Stomach (tissue), 9 donors: ENCODE measurements around the gene S1PR3. TPM values are rescaled to one million over a fixed set of nuclear protein-coding genes. Genes with fewer than 3 reads are reported as not detected.

Experiments
- DNase-seq, 2 donors: peaks; one replicate each; pipeline versions ENCODE4 v3.0.0 to v3.0.0-alpha.2; 2013 to 2019
- H3K27ac ChIP-seq, 5 donors: fragments of 200-600 bp in 4 of 5; sonication (generic) in 4 of 5; one replicate each; pipeline ENCODE4 v1.5.1; 2013 to 2019; ENCODE audit warnings: mild to moderate bottlenecking in 1 of 5, moderate library complexity in 1 of 5
- H3K27me3 ChIP-seq, 3 donors: fragments of 200-600 bp; sonication (generic); one replicate each; pipeline ENCODE4 v1.5.1; 2017 to 2019; ENCODE audit warnings: mixed run types in 1 of 3
- H3K36me3 ChIP-seq, 4 donors: fragments of 200-600 bp; sonication (generic); 1 replicate in 3 of 4; 2 replicates in 1 of 4; pipeline ENCODE4 v1.5.1; 2016 to 2019
- H3K4me1 ChIP-seq, 4 donors: fragments of 200-600 bp; sonication (generic); one replicate each; pipeline ENCODE4 v1.5.1; 2016 to 2019
- H3K4me3 ChIP-seq, 4 donors: fragments of 200-600 bp; sonication (generic) in 3 of 4; one replicate each; pipeline ENCODE4 v1.5.1; 2016 to 2019; ENCODE audit warnings: mild to moderate bottlenecking in 1 of 4
- H3K9me3 ChIP-seq, 4 donors: fragments of 200-600 bp; sonication (generic); one replicate each; pipeline ENCODE4 v1.5.1; 2016 to 2019
- EP300 ChIP-seq: sonication (generic); formaldehyde crosslinking; IDR thresholded peaks from one replicate; pipeline ENCODE4 v1.6.1; 2017; ENCODE audit warnings: antibody characterized with exemption
- POLR2A ChIP-seq, 4 donors: fragments of 450-650 bp; IDR thresholded peaks; one replicate each; pipeline ENCODE4 v1.6.1; 2016; ENCODE audit warnings: antibody characterized with exemption in 4 of 4, control low read depth in 2 of 4, mild to moderate bottlenecking in 1 of 4, moderate library complexity in 1 of 4
- POLR2AphosphoS5 ChIP-seq, 3 donors: sonication (generic); formaldehyde crosslinking; IDR thresholded peaks; one replicate each; pipeline ENCODE4 v1.6.1; 2016; ENCODE audit warnings: antibody characterized with exemption in 3 of 3
- WGBS, 5 donors: extraction: QIAGEN DNeasy Blood & Tissue Kit in 3 of 5; methylation state at CpG; one replicate each; pipeline versions ENCODE4 v1.1.5 to v1.1.7; 2013 to 2018; 5-methylcytosine and 5-hydroxymethylcytosine counted together
- intact Hi-C: fragments of 100-400 bp; cut with DNase I; formaldehyde crosslinking; loops from one replicate; pipeline ENCODE4 v1.15.1; 2023; ENCODE audit warnings: low total_unique reads
- polyA plus RNA-seq, 3 donors: library from polyadenylated mRNA; stranded (reverse); fragments of 200-250 nt; gene quantifications; one replicate each; pipeline ENCODE4 v1.2.3, GENCODE V29; 2013
- total RNA-seq, 5 donors: library from RNA; depleted of rRNA; stranded (reverse); fragments of >200 nt; gene quantifications; one replicate each; pipeline versions ENCODE4 v1.1.0 to v1.2.3, GENCODE V29; 2014 to 2016
- TF ChIP-seq, protein P1 (sequence below), 7 experiments: fragments of 450-650 bp in 4 of 7; fragments of 200-600 bp in 3 of 7; sonication (generic) in 3 of 7; IDR thresholded peaks; one replicate each; pipeline ENCODE4 v1.5.1; 2016 to 2019; ENCODE audit warnings: antibody characterized with exemption in 7 of 7, control low read depth in 2 of 7, mild to moderate bottlenecking in 1 of 7
- donor health status: healthy with polysubstance abuse.
- donor health status: Bipolar disorder and iron deficiency.
- donor health status: healthy.

The S1PR3 gene
- total and polyA plus RNA-seq, 8 donors: 1.2 to 12.5 (median 8.7) TPM

DNA sequence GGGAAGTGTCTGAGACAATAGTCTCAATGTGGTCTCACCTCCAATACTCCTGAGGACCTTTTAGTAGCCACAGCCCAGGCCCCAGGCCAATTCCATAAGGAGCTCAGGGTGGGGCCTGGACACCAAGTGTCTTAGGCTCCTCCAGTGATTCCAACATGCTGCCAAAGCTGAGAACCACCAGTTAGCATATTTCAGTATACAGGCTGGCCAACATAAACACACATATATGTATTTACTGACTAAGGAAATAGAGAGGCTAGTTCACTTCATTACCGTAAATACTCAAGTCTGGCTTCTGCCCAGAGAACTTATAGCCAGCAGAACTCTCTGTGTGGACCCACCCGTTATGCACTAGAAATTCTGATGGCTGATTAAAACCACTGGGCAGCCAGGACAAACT is 24.1 kb downstream of the S1PR3 start:
- 66 to 86% (median 79%) methylated on average over 2 of the region's 2 CpGs for WGBS, 5 donors

GRCh38 chr9:89020754-89021153 is 29.5 kb downstream of the S1PR3 start:
- intact Hi-C loops: no loop called here
- no peak for DNase-seq
- peak overlapping the region in 4 of 5 donors; percentile 79 to 84 (median 79) for H3K27ac ChIP-seq
- no peak overlapping the region for H3K4me3 ChIP-seq
- H3K27me3 ChIP-seq: no peaks in the 10 kb centered on the region
- H3K9me3 ChIP-seq: no peaks in the 10 kb centered on the region
- H3K4me1 ChIP-seq: peaks cover 18 to 30% (median 24%) of the 10 kb centered on the region in 4 donors
- H3K36me3 ChIP-seq: no peaks in the 10 kb centered on the region
- 80 to 99% (median 96%) methylated on average over 3 to 4 of the region's 4 CpGs for WGBS, 5 donors
- TF ChIP-seq POLR2A (IDR thresholded peaks at IDR 0.05) (no peak), POLR2AphosphoS5 (IDR thresholded peaks at IDR 0.05) (no peak), EP300 (no peak)
- TF ChIP-seq, protein P1, sequence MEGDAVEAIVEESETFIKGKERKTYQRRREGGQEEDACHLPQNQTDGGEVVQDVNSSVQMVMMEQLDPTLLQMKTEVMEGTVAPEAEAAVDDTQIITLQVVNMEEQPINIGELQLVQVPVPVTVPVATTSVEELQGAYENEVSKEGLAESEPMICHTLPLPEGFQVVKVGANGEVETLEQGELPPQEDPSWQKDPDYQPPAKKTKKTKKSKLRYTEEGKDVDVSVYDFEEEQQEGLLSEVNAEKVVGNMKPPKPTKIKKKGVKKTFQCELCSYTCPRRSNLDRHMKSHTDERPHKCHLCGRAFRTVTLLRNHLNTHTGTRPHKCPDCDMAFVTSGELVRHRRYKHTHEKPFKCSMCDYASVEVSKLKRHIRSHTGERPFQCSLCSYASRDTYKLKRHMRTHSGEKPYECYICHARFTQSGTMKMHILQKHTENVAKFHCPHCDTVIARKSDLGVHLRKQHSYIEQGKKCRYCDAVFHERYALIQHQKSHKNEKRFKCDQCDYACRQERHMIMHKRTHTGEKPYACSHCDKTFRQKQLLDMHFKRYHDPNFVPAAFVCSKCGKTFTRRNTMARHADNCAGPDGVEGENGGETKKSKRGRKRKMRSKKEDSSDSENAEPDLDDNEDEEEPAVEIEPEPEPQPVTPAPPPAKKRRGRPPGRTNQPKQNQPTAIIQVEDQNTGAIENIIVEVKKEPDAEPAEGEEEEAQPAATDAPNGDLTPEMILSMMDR (IDR thresholded peaks at IDR 0.05): no peak

More for the DNA sequence above, 24.1 kb downstream of the S1PR3 start:
- Histone ChIP-seq H3K4me3 (no peak overlapping the region), H3K27me3 (no peaks in the 10 kb centered on the region), H3K4me1 (no peaks in the 10 kb centered on the region), H3K9me3 (no peaks in the 10 kb centered on the region), H3K36me3 (no peaks in the 10 kb centered on the region), H3K27ac (no peak overlapping the region)
- intact Hi-C loops: no loop called here
- TF ChIP-seq POLR2A (IDR thresholded peaks at IDR 0.05): no peak
- TF ChIP-seq, protein P1 (IDR thresholded peaks at IDR 0.05): no peak
- no peak for TF ChIP-seq EP300
- TF ChIP-seq POLR2AphosphoS5 (IDR thresholded peaks at IDR 0.05): no peak
- DNase-seq: no peak

DNA sequence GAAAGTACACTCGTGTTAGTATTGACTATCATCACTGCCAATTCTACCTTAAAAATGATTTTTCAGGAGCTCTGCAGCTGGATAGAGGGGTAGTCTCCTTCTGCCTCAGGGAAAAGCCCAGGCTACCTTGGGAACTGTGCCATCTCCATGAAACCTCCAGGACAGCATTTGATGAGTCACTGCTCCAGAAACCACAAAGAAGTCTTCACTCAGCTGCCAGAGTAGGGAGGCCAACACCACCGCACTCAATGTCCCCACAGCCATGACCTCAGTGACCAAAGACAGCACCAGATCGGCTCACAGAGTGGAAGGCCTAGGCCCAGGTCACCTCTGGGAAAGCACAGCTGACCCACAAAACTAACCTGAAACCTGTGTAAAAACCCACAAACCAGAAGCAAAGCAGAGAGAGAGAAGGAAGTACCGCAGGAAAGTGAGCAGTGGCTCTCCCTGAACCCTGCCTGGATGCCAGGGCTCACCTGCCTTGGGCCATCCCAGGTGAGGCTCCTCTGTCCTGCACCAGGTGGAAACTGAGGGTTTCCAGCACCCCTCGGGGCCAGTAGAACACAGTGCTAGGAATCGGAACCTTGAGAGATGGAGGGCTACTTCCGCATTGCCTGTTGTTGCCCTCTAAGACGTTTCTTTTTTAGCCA is 30.0 kb downstream of the S1PR3 start:
- intact Hi-C loops: no loop called here
- WGBS, 5 donors: 62 to 77% (median 72%) methylated on average over 8 of the region's 8 CpGs
- H3K27ac ChIP-seq: peak overlapping the region; percentile 2 to 84 (median 79)
- no peaks in the 10 kb centered on the region for H3K27me3 ChIP-seq
- peaks cover 18 to 30% (median 24%) of the 10 kb centered on the region in 4 donors for H3K4me1 ChIP-seq
- H3K4me3 ChIP-seq: no peak overlapping the region
- H3K9me3 ChIP-seq: no peaks in the 10 kb centered on the region
- DNase-seq: peak in 1 of 2 donors; percentile 39
- TF ChIP-seq, protein P1 (IDR thresholded peaks at IDR 0.05): no peak
- TF ChIP-seq EP300 (no peak), POLR2A (IDR thresholded peaks at IDR 0.05) (no peak), POLR2AphosphoS5 (IDR thresholded peaks at IDR 0.05) (peak in 1 of 3 donors; percentile 32)
- H3K36me3 ChIP-seq: no peaks in the 10 kb centered on the region

DNA sequence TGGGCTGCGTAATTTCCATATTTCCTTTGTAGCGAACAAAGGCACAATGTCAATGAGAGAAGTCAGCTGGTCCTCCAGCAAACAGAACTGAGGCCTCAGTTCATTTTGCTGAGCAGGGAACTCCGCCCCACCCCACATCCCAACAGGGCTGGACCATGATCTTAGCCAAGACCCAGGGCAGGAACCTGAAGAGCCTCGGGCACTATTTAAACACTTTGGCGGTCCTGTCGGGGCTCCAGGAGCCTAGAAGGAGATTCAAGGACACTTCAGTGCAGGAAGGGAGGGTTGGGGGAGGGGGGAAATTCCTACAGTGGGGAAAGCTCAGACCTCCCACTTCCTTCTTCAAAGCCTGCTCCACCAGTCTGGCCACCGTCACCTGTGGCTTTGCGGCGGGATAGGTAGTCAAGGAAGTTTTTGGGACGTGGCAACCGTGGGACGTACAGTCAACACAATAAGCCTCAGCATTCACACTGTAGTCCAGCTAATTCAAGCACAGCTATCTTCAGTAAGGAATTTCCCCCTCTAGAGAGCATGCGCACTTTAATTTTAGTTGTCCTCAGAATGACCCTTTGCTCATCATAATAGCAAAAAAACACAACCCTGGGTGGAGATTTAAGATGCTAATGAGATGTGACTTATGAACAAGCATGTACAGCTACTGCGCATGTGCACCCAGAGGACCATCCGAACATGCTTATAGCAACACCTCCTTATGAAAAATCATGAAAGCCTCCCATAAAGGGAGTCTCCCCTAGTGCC is 30.9 kb downstream of the S1PR3 start:
- Histone ChIP-seq H3K27me3 (no peaks in the 10 kb centered on the region), H3K4me3 (peak overlapping the region in 1 of 4 donors; percentile 9), H3K9me3 (no peaks in the 10 kb centered on the region), H3K27ac (peak overlapping the region; percentile 65 to 84 (median 79)), H3K4me1 (peaks cover 18 to 30% (median 24%) of the 10 kb centered on the region in 4 donors), H3K36me3 (no peaks in the 10 kb centered on the region)
- intact Hi-C loops: no loop called here
- DNase-seq: peak; percentile 86 to 89
- TF ChIP-seq, protein P1 (IDR thresholded peaks at IDR 0.05): no peak
- no peak for TF ChIP-seq POLR2A (IDR thresholded peaks at IDR 0.05)
- no peak for TF ChIP-seq EP300
- TF ChIP-seq POLR2AphosphoS5 (IDR thresholded peaks at IDR 0.05): peak in 2 of 3 donors; percentile 41 to 76
- 27 to 54% (median 35%) methylated on average over 13 to 15 of the region's 15 CpGs for WGBS, 5 donors
